ENCODE results near the gene SLC8A3.

The SLC8A3 gene

DNA sequence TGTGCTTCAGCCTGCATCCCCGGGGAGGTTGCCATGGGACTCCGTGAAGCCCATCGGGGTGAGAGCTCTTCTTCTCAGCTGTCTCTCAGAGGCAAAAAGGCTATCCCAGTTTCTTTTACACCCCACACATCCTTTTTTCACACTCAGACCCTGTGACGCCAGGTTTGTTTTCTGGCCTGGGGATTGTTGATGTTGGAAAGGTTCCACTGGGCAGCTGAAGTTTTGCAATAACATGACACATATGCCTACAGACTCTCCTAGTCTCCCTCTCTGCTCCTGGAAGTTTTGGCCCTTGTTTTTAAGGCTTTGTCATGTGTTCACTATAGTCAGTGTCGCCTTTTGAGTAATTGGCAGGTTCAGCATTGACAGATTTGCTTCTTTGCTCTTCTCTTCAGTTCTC is 190.9 kb downstream of the SLC8A3 start:
- no peak for DNase-seq (ENCODE audit: low read depth in 2 of 2)

DNA sequence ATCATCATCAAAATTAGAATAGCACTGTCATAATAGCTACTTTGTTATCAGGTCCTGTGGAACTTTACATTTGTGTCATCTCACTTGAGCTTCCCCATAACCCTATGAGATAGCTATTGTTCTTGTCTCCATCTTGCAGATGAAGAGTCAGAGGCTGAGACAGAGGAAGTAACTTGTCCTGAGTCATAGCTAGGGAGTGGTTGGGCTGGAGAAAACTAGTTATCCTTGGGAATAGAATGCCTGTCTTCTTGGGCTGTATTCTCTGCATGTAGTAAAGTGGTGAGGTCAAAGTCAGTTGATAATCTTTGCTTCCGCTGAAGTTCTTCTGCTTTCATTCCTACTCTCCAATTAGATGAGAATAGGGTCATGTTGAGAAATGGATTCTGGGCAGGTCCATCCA is 192.5 kb downstream of the SLC8A3 start:
- no peak for DNase-seq (ENCODE audit: low read depth in 2 of 2)

Measured in stimulated activated CD4-positive, alpha-beta T cell treated with anti-CD3 and anti-CD28 coated beads, Interleukin-12 subunit alpha, Interleukin-12 subunit beta, amount 100 ng/mL, for 24 hours (primary cell).